IPS-20b (cell line): ENCODE results near the gene RASSF1.
A peak's percentile ranks its signal among the peaks of the same experiment; 100 is the strongest.

Experiments
- H3K27ac ChIP-seq: one replicate; pipeline ENCODE4 v1.5.1; 2013; ENCODE audit warnings: low read length
- H3K27me3 ChIP-seq: 2 replicates; pipeline ENCODE4 v1.6.1; 2013; ENCODE audit warnings: mild to moderate bottlenecking, low read length, inconsistent platforms; ENCODE audit not compliant: insufficient read depth
- H3K36me3 ChIP-seq: 2 replicates; pipeline ENCODE4 v1.6.1; 2013; ENCODE audit warnings: low read depth, mild to moderate bottlenecking, inconsistent platforms, low read length, moderate library complexity; ENCODE audit not compliant: insufficient read depth
- H3K4me1 ChIP-seq: 2 replicates; pipeline ENCODE4 v1.6.1; 2013; ENCODE audit warnings: mild to moderate bottlenecking, control low read depth, inconsistent platforms, low read length, moderate library complexity; ENCODE audit not compliant: insufficient read depth
- H3K4me3 ChIP-seq: 2 replicates; pipeline ENCODE4 v1.5.1; 2013; ENCODE audit warnings: mild to moderate bottlenecking, low read length, inconsistent platforms
- H3K9ac ChIP-seq: 2 replicates; pipeline ENCODE4 v1.6.1; 2013; ENCODE audit warnings: low read depth, mild to moderate bottlenecking, inconsistent platforms, low read length, moderate library complexity
- H3K9me3 ChIP-seq: 2 replicates; pipeline ENCODE4 v1.6.1; 2013; ENCODE audit warnings: mild to moderate bottlenecking, low read depth, low read length, inconsistent platforms; ENCODE audit not compliant: insufficient read depth

The RASSF1 gene, protein sequence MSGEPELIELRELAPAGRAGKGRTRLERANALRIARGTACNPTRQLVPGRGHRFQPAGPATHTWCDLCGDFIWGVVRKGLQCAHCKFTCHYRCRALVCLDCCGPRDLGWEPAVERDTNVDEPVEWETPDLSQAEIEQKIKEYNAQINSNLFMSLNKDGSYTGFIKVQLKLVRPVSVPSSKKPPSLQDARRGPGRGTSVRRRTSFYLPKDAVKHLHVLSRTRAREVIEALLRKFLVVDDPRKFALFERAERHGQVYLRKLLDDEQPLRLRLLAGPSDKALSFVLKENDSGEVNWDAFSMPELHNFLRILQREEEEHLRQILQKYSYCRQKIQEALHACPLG

DNA sequence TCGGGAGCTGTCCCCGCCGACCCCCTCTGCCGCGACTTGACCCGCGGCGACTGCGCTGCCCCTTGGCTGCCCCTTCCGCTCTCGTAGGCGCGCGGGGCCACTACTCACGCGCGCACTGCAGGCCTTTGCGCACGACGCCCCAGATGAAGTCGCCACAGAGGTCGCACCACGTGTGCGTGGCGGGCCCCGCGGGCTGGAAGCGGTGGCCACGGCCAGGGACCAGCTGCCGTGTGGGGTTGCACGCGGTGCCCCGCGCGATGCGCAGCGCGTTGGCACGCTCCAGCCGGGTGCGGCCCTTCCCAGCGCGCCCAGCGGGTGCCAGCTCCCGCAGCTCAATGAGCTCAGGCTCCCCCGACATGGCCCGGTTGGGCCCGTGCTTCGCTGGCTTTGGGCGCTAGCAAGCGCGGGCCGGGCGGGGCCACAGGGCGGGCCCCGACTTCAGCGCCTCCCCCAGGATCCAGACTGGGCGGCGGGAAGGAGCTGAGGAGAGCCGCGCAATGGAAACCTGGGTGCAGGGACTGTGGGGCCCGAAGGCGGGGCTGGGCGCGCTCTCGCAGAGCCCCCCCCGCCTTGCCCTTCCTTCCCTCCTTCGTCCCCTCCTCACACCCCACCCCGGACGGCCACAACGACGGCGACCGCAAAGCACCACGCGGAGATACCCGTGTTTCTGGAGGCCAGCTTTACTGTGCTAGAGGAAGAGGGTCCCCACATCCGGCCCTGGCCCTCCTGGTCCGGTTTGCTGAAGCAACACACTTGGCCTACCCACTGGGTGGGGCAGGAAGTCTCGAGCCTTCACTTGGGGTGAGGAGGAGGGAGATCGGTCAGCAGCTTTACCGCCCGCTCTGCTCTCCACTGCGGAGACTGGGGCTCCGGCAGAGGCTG lies at the start of gene RASSF1:
TSS of gene RASSF1 (minus strand) at position 389 of the 882 bp plus-strand sequence. CDS start at position 358, 31 bp downstream.
- Histone ChIP-seq H3K27me3 (peaks cover 80% of the 10 kb centered on the region), H3K9ac (peak within 1 kb of the TSS; percentile 45; the same call in 1 of the 2 replicates)

DNA sequence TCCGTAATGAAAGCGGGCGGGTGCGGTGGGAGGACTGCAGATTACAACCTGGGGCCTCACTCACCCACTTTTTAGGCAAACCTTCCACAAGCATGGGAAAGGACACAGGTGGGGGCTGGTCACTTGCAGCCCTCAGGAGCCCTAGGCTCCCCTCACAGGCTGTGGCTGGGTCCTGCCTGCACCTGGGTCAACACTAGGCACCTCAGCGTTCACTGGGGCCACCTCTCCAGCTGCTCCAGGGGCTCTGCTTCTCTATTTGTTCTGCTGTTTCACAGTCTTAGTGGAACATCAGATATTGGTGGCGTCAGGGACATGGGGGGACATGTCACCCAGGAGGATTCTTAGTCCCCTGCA lies 48.8 kb upstream of the RASSF1 start:
- Histone ChIP-seq H3K36me3 (no peaks in the 10 kb centered on the region), H3K9me3 (no peaks in the 10 kb centered on the region), H3K9ac (no peak overlapping the region), H3K4me1 (no peaks in the 10 kb centered on the region), H3K27me3 (no peaks in the 10 kb centered on the region), H3K4me3 (no peak overlapping the region), H3K27ac (no peak overlapping the region)

More for the DNA sequence above, at the start of gene RASSF1:
- Histone ChIP-seq H3K36me3 (no peaks in the 10 kb centered on the region), H3K9me3 (no peaks in the 10 kb centered on the region), H3K27ac (no peak within 1 kb of the TSS), H3K4me1 (no peaks in the 10 kb centered on the region), H3K4me3 (peak within 1 kb of the TSS; percentile 61)

DNA sequence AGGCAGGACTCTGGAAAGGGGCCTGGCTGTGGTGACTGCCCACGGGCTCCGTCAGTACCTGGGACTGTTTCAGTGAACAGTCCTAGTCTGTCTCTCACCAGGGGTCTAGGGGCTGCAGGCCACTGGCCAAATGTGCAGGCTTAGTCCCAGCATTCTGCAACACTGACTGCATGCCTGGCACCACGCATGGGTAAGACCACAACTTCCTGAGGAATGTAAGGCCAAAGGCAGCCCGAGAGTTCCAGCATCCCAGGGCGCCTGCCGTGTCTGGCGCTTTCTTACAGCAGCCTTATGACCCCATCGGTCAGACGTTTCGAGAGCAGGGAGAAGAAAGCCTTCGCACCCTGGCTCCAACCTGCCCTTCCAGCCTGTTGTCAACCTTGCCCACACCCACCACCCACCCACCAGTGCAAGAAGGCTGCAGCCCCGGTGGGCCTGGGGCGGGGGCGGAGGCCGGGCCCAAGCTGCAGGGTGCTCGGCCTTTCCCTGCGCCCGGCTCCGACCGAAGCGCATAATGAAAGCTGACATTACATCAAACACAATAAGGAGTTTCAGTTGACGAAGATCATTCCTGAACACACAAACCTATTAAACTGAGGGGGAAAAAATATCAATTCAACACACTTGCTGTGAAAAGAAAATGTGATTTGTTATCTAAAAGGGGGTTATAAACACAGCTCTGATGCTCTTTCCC lies 48.2 kb upstream of the RASSF1 start:
- H3K27ac ChIP-seq = no peak overlapping the region
- no peak overlapping the region for H3K4me3 ChIP-seq

DNA sequence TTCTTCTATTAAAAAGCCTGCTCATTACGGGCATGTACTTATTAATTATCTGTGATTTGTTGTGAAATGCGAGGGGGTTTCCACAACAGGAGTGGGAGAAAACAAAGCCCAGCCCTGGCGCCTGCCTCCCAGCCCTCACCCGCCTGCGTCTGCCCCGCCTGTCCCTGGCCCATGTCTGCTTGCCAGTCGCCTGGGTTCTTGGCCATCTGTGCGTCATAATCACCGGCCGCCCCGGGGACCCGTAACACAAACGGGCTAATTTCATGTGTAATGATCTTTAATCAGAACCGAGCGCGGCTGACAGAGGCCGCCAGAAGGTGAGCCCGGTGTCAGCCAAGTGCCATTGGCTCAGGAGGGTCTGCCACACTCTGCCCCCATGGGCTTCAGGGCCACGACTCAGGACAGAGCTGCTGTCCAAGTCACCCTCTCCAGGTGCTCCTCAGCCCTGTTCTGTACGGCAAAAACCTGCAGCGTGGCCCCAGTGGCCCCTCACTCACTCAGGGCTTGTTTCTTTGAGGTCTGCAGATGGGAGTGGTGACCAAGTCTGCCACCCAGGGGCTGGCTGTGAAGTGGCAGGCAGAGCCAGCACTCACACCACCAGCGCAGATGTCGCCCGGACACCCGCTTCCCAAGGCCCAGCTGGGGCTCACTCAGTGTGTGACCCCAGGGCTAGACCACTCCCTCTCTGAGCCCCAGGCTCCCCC lies 47.5 kb upstream of the RASSF1 start:
- H3K27ac ChIP-seq = no peak overlapping the region
- H3K9me3 ChIP-seq = no peaks in the 10 kb centered on the region
- no peaks in the 10 kb centered on the region for H3K4me1 ChIP-seq

More for the DNA sequence above, 48.2 kb upstream of the RASSF1 start:
- Histone ChIP-seq H3K9ac (no peak overlapping the region), H3K9me3 (no peaks in the 10 kb centered on the region), H3K27me3 (no peaks in the 10 kb centered on the region), H3K4me1 (no peaks in the 10 kb centered on the region), H3K36me3 (no peaks in the 10 kb centered on the region)

DNA sequence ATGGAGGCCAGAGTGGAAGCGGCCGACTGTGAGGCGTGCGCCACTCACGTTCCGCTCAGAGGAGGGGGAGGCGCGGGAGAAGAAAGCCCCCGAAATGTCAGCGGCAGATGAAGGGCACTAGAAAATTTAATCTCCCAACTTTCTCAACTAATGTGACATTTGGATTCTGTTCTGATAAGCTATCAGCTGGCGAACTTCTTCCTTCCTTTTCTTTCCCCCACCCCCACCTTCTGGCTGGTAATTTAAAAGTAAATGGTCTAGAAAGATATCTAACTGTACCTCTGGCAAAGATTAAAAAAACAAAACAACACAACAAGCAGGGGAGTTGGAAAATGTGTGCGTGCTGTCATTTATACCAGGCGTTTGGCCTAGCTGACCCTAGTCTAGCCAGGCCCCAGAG lies 45.1 kb upstream of the RASSF1 start:
- H3K4me3 ChIP-seq = no peak overlapping the region
- H3K27me3 ChIP-seq = no peaks in the 10 kb centered on the region
- H3K9me3 ChIP-seq = no peaks in the 10 kb centered on the region
- no peaks in the 10 kb centered on the region for H3K36me3 ChIP-seq
- no peaks in the 10 kb centered on the region for H3K4me1 ChIP-seq
- H3K27ac ChIP-seq = no peak overlapping the region
- H3K9ac ChIP-seq = no peak overlapping the region

More for the DNA sequence above, 47.5 kb upstream of the RASSF1 start:
- Histone ChIP-seq H3K36me3 (no peaks in the 10 kb centered on the region), H3K4me3 (no peak overlapping the region), H3K27me3 (no peaks in the 10 kb centered on the region), H3K9ac (no peak overlapping the region)

DNA sequence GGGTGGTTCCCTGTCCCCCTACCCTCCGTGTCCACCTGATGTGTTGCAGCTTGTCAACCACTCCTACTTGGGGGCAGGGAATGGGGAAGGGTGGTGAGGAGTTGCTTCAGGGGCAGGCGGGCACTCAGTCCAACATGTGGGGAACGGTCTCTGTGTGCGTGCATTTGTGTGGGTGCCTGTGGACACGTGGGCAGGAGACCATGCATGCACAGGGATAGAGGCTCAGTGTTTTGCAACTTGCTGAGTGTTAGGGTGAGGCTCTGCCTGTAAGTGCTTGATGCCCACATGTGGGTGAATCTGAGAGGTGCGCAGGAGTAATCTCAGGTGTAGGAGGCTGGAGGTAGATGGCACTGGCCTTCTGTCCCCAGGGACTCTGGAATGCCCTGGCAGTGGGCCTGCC lies 43.1 kb upstream of the RASSF1 start:
- no peaks in the 10 kb centered on the region for H3K36me3 ChIP-seq
- H3K9ac ChIP-seq = no peak overlapping the region
- H3K4me1 ChIP-seq = no peaks in the 10 kb centered on the region
- no peak overlapping the region for H3K4me3 ChIP-seq
- H3K9me3 ChIP-seq = no peaks in the 10 kb centered on the region
- no peak overlapping the region for H3K27ac ChIP-seq
- no peaks in the 10 kb centered on the region for H3K27me3 ChIP-seq

DNA sequence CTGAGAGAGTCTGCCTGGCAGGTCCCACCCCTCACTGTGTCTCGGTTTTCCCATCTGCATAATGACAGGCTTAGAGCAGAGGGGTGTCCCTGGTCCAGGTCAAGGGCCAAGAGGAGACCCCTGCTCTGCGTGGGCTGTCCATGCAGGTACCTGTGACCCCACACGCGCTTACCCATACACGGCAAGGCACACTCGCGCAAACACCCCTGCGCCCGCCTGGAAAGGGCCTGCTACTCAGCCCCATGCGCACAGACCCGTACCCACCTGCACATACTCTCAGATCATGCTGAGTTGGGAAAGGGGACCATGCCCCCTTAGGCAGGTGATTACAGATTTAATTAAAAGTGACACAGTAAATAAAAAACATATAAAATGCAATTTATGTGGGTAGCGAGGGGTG lies 42.1 kb upstream of the RASSF1 start:
- Histone ChIP-seq H3K36me3 (no peaks in the 10 kb centered on the region), H3K9me3 (no peaks in the 10 kb centered on the region), H3K27me3 (no peaks in the 10 kb centered on the region), H3K27ac (no peak overlapping the region), H3K4me1 (no peaks in the 10 kb centered on the region), H3K4me3 (no peak overlapping the region), H3K9ac (no peak overlapping the region)

DNA sequence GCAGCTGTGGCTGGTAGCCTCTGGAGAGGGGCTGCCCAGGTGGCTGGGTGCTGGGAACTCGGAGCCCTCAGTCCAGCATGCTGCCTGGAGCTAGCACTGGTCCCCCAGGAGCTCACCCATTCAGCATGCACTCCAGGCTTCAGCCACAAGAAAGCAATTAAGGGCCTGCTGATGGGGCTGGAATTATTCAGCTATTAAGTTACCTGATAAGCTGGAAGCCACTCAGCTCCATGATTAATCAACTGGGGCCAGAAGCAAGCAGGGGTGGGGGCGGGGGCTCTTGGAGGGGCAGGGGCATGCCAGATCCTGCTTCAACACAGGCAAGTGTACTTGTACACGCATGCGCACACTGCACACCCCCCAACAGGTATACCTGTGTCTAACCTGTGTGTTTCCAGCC lies 40.7 kb upstream of the RASSF1 start:
- no peaks in the 10 kb centered on the region for H3K36me3 ChIP-seq
- no peak overlapping the region for H3K27ac ChIP-seq
- H3K9ac ChIP-seq = no peak overlapping the region
- H3K4me3 ChIP-seq = no peak overlapping the region
- no peaks in the 10 kb centered on the region for H3K9me3 ChIP-seq
- H3K4me1 ChIP-seq = no peaks in the 10 kb centered on the region
- H3K27me3 ChIP-seq = no peaks in the 10 kb centered on the region

DNA sequence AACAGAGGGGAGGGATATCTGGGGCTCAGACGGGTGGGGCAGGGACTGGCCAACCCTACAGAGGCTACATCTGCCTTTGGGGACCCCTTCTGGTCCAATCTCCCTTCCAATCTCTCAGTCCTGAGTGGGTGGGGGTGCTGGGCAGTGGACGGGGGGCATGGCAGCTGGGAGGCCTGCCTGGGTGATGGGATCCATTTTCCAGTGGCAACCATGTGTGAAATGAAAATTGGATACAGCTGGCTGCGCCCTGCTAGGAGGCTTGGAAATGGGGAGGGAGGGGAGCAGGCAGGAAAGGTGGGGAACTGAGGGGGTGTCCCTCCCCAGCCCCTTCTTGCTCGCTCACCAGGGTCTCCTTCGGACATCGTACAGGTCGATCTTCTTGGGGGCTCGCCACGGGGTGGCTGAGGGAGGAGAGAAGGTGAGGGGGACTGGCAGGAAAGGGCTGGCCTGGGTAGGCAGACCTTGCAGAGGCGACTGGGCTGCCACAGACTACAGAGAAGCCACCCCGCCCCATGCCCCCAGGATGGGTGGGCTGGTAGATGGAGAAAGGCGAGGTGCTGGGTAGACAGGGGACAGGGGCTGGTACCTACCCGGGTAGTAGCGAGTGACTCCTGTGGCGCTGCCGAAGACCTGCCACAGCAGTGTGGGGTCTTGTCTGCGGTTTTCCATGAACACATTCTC lies 39.9 kb upstream of the RASSF1 start:
- Histone ChIP-seq H3K9ac (no peak overlapping the region), H3K36me3 (no peaks in the 10 kb centered on the region), H3K9me3 (no peaks in the 10 kb centered on the region), H3K27me3 (no peaks in the 10 kb centered on the region), H3K27ac (no peak overlapping the region), H3K4me1 (no peaks in the 10 kb centered on the region), H3K4me3 (no peak overlapping the region)

DNA sequence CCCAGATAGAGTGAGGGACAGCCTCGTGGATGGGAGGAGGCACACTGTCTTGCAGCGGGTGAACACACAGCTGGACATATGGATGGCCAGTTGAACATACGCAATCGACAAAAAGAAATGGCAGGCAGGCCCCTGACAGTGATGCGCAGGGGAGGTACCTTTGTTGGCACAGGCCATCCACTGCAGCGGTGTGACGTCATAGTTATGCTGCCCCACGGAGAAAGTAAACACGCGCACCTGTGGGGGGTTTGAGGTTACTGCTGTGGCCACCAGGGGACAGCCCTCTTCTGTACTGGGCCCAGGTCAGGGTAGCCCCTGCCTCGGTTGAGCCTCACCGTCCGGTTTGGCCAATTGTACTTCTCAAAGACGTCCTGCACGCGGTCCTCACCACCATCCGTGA lies 38.1 kb upstream of the RASSF1 start:
- Histone ChIP-seq H3K27me3 (no peaks in the 10 kb centered on the region), H3K9me3 (no peaks in the 10 kb centered on the region), H3K36me3 (no peaks in the 10 kb centered on the region), H3K4me1 (no peaks in the 10 kb centered on the region), H3K4me3 (no peak overlapping the region), H3K9ac (no peak overlapping the region), H3K27ac (no peak overlapping the region)

DNA sequence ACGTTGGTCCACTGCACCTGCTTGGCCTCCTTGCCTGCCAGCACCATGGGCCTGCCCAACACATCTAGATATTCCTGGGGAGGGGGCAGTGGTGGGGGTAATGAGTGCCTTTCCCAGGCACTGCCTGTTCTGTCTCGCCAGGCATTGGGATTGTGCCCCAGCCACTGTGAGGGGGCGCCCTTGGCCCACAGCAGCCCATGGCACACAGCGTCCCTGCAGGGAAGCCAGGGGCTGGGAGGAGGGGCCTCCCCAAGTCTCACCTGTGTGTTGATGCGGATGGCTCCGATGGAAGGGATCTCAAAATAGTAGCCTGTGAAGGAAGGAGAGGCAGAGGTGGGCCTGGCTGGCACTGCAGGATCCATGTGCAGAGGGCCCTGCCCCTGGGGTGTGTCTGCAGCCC lies 37.4 kb upstream of the RASSF1 start:
- no peaks in the 10 kb centered on the region for H3K36me3 ChIP-seq
- no peak overlapping the region for H3K4me3 ChIP-seq

More for the DNA sequence above, 37.4 kb upstream of the RASSF1 start:
- Histone ChIP-seq H3K27ac (no peak overlapping the region), H3K9ac (no peak overlapping the region), H3K9me3 (no peaks in the 10 kb centered on the region), H3K4me1 (peaks cover 2% of the 10 kb centered on the region; the same call in 1 of the 2 replicates), H3K27me3 (no peaks in the 10 kb centered on the region)
